ENCODE results near the gene INPP5K.

- no peak for TF ChIP-seq POLR2A (IDR thresholded peaks at IDR 0.05)
- TF ChIP-seq, protein P1, sequence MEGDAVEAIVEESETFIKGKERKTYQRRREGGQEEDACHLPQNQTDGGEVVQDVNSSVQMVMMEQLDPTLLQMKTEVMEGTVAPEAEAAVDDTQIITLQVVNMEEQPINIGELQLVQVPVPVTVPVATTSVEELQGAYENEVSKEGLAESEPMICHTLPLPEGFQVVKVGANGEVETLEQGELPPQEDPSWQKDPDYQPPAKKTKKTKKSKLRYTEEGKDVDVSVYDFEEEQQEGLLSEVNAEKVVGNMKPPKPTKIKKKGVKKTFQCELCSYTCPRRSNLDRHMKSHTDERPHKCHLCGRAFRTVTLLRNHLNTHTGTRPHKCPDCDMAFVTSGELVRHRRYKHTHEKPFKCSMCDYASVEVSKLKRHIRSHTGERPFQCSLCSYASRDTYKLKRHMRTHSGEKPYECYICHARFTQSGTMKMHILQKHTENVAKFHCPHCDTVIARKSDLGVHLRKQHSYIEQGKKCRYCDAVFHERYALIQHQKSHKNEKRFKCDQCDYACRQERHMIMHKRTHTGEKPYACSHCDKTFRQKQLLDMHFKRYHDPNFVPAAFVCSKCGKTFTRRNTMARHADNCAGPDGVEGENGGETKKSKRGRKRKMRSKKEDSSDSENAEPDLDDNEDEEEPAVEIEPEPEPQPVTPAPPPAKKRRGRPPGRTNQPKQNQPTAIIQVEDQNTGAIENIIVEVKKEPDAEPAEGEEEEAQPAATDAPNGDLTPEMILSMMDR (IDR thresholded peaks at IDR 0.05) = no peak
These were observed 29.4 kb downstream of the INPP5K start for GRCh38 chr17:1486802-1487695.
